ENCODE results near the gene CR1L.
"Not testable (repeated sequence)": the region's sequence is repeated elsewhere in the genome, so short reads cannot be mapped to it uniquely, and the experiment has no call there.

Gene CR1L

GRCh38 chr1:207737503-207738157 lies 92.7 kb downstream of the CR1L start:
- H3K79me2 ChIP-seq (ENCODE audit: insufficient read depth, low read length); H3K27me3 ChIP-seq (ENCODE audit: insufficient read depth, low read length, poor library complexity, severe bottlenecking); H3K9me2 ChIP-seq (replicated peaks; ENCODE audit: low read depth, low read length); H3K9ac ChIP-seq (ENCODE audit: low read depth, low read length, poor library complexity, severe bottlenecking); H4K20me1 ChIP-seq (ENCODE audit: insufficient read depth, low read length, poor library complexity, severe bottlenecking); H3K36me3 ChIP-seq (ENCODE audit: insufficient read depth, low read length); H2AFZ ChIP-seq (ENCODE audit: low read length); H3K4me3 ChIP-seq (ENCODE audit: low read length, poor library complexity, severe bottlenecking); H3F3A ChIP-seq (ENCODE audit: low read depth); H3K4me1 ChIP-seq (ENCODE audit: insufficient read depth, low read length, poor library complexity, severe bottlenecking); H3K9me3 ChIP-seq (ENCODE audit: insufficient read depth, low read depth, low read length); H3K4me2 ChIP-seq (ENCODE audit: low read depth, low read length, poor library complexity, severe bottlenecking): not testable (repeated sequence)

GRCh38 chr1:207738158-207738659 lies 93.3 kb downstream of the CR1L start:
- not testable (repeated sequence) for H3K4me2 ChIP-seq (ENCODE audit: low read depth, low read length, poor library complexity, severe bottlenecking); H3K27me3 ChIP-seq (ENCODE audit: insufficient read depth, low read length, poor library complexity, severe bottlenecking); H3K9ac ChIP-seq (ENCODE audit: low read depth, low read length, poor library complexity, severe bottlenecking); H3K4me1 ChIP-seq (ENCODE audit: insufficient read depth, low read length, poor library complexity, severe bottlenecking); H3K9me2 ChIP-seq (replicated peaks; ENCODE audit: low read depth, low read length); H3K36me3 ChIP-seq (ENCODE audit: insufficient read depth, low read length); H4K20me1 ChIP-seq (ENCODE audit: insufficient read depth, low read length, poor library complexity, severe bottlenecking); H2AFZ ChIP-seq (ENCODE audit: low read length); H3K79me2 ChIP-seq (ENCODE audit: insufficient read depth, low read length); H3K9me3 ChIP-seq (ENCODE audit: insufficient read depth, low read depth, low read length); H3K4me3 ChIP-seq (ENCODE audit: low read length, poor library complexity, severe bottlenecking); H3F3A ChIP-seq (ENCODE audit: low read depth)

DNA sequence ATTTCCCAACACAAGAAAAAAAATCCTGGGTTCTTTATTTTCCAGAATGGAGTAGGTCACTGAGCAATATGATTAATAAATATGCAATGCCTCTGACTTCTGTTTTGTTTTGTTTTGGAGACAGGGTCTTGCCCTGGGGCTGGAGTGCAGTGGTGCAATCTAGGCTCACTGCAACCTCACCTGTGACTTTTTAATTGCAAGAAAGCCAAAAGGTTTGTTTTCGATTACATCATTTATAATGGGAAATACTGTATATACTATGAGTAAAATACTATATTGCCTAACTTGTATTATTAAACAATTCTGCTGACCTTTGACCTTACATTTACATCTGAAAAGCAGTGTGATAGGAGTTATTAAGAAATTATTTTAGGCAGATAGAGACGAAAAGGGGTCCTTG lies 95.3 kb downstream of the CR1L start:
- TF ChIP-seq CTCF (conservative IDR thresholded peaks at IDR 0.05; ENCODE audit: low read length) (no peak), EZH2phosphoT487 (IDR thresholded peaks at IDR 0.05; ENCODE audit: borderline replicate concordance) (no peak)
- no peak overlapping the region for H3K4me3 ChIP-seq (ENCODE audit: low read length, poor library complexity, severe bottlenecking)
- H2AFZ ChIP-seq (ENCODE audit: low read length), result no peak overlapping the region
- no peak overlapping the region for H3K9ac ChIP-seq (ENCODE audit: low read depth, low read length, poor library complexity, severe bottlenecking)
- H3K27me3 ChIP-seq (ENCODE audit: insufficient read depth, low read length, poor library complexity, severe bottlenecking), result no peaks in the 10 kb centered on the region
- no peaks in the 10 kb centered on the region for H4K20me1 ChIP-seq (ENCODE audit: insufficient read depth, low read length, poor library complexity, severe bottlenecking)
- H3K36me3 ChIP-seq (ENCODE audit: insufficient read depth, low read length), result no peaks in the 10 kb centered on the region
- no peaks in the 10 kb centered on the region for H3K79me2 ChIP-seq (ENCODE audit: insufficient read depth, low read length)
- H3K9me3 ChIP-seq (ENCODE audit: insufficient read depth, low read depth, low read length), result no peaks in the 10 kb centered on the region
- H3K4me1 ChIP-seq (ENCODE audit: insufficient read depth, low read length, poor library complexity, severe bottlenecking), result no peaks in the 10 kb centered on the region
- no peaks in the 10 kb centered on the region for H3F3A ChIP-seq (ENCODE audit: low read depth)
- no peaks in the 10 kb centered on the region for H3K9me2 ChIP-seq (replicated peaks; ENCODE audit: low read depth, low read length)
- no peak overlapping the region for H3K4me2 ChIP-seq (ENCODE audit: low read depth, low read length, poor library complexity, severe bottlenecking)

GRCh38 chr1:207742850-207743555 lies 98.1 kb downstream of the CR1L start:
- H3K9me2 ChIP-seq (replicated peaks; ENCODE audit: low read depth, low read length), result no peaks in the 10 kb centered on the region
- no peaks in the 10 kb centered on the region for H3K9me3 ChIP-seq (ENCODE audit: insufficient read depth, low read depth, low read length)
- no peaks in the 10 kb centered on the region for H4K20me1 ChIP-seq (ENCODE audit: insufficient read depth, low read length, poor library complexity, severe bottlenecking)
- peaks cover 5% of the 10 kb centered on the region for H3K4me1 ChIP-seq (ENCODE audit: insufficient read depth, low read length, poor library complexity, severe bottlenecking)
- no peaks in the 10 kb centered on the region for H3K27me3 ChIP-seq (ENCODE audit: insufficient read depth, low read length, poor library complexity, severe bottlenecking)
- H3K36me3 ChIP-seq (ENCODE audit: insufficient read depth, low read length), result no peaks in the 10 kb centered on the region
- H3K9ac ChIP-seq (ENCODE audit: low read depth, low read length, poor library complexity, severe bottlenecking), result no peak overlapping the region
- no peaks in the 10 kb centered on the region for H3F3A ChIP-seq (ENCODE audit: low read depth)
- TF ChIP-seq EZH2phosphoT487 (IDR thresholded peaks at IDR 0.05; ENCODE audit: borderline replicate concordance) (no peak), CTCF (conservative IDR thresholded peaks at IDR 0.05; ENCODE audit: low read length) (no peak)
- no peak overlapping the region for H3K4me3 ChIP-seq (ENCODE audit: low read length, poor library complexity, severe bottlenecking)
- H3K4me2 ChIP-seq (ENCODE audit: low read depth, low read length, poor library complexity, severe bottlenecking), result no peak overlapping the region
- H3K79me2 ChIP-seq (ENCODE audit: insufficient read depth, low read length), result no peaks in the 10 kb centered on the region
- H2AFZ ChIP-seq (ENCODE audit: low read length), result no peak overlapping the region

Measured in Loucy (cell line).